GM18951 (cell line): ENCODE data around the gene ORC2.
"Not testable (repeated sequence)": the region's sequence is repeated elsewhere in the genome, so short reads cannot be mapped to it uniquely, and the experiment has no call there.

Experiments used
- POLR2A ChIP-seq: IDR thresholded peaks from 4 replicates; pipeline ENCODE4 v1.6.1; 2011; ENCODE audit warnings: mild to moderate bottlenecking; ENCODE audit not compliant: insufficient read length, insufficient read depth; ENCODE audit errors: extremely low read depth
- in situ Hi-C: fragments of 300-500 bp; cut with MboI; formaldehyde crosslinking; loops from one replicate; pipeline ENCODE4 v1.12.0; 2022; ENCODE audit warnings: low sequenced_read_pairs, mixed read lengths, inconsistent platforms; ENCODE audit not compliant: unreplicated experiment

The ORC2 gene

DNA sequence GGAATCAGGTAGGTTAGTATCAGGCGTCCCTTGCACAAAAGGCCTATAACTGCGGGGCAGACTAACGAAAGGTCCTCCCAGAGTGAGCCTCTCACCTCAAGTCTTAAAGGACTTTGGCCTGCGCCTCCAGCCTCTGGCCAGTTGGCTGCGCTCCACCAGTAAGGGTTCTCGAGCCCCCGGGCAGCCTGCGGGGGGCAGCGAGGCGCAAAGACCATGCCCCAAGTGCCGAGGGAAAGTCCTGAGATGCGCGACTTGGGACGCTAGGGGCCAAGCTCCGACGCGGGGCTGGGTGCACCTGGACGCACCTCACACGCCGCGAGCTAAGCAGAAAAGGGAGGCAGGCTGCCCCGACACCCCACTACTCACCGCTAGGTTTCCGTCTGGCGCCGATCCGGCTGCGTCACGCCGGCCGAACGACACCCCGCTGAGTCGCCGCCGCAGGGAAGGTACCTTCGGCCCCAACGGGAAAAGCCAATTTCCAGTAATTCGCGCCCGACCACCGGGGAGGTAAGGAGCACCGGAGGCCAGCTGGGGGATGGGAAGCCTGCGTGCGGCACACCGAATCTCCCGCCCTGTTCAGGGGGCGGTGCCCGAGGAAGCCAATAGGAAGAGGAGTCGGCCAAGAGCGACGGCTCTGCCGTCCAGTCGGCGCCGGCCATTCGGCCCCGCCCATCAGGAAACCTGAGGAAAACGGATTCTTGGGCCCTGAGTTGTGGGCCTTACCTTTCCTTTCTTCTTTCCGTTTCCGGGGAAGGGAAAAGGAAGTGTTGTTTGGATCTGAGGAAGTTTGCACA lies at the start of gene ORC2:
Gene ORC2, minus strand, starts transcription at position 537 of the 794 bp plus-strand sequence. CDS start 5,537 bp downstream, outside the sequence.
- in situ Hi-C loops, result no loop called here
- peak; percentile 65 for TF ChIP-seq POLR2A

- no peak for TF ChIP-seq POLR2A
- in situ Hi-C loops, result no loop called here
These were observed 44.9 kb upstream of the ORC2 start for GRCh38 chr2:201008296-201008829.

GRCh38 chr2:201007584-201007998 lies 44.1 kb upstream of the ORC2 start:
- no peak for TF ChIP-seq POLR2A
- in situ Hi-C loops, result no loop called here

DNA sequence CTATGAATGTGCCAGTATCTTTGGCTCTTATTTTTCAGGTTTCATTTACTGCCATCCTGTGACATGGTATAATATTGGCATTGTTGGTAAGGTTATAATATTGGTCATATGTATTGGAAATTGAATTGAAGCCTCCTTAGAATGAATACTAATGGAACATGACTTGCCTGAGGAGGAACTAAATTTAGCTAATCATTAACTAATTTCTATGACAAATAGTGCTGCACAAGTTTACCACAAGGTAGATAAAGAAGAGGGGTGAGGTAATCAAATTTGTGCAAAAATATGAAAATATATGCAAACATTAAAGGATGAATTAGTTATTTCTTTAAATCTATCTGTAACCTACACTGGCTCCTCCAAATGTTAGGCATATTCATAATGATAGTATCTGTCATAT lies 43.2 kb upstream of the ORC2 start:
- no peak for TF ChIP-seq POLR2A
- in situ Hi-C loops, result no loop called here

- in situ Hi-C loops, result no loop called here
- TF ChIP-seq POLR2A, result no peak
These were observed 40.9 kb upstream of the ORC2 start for GRCh38 chr2:201004370-201004769.

DNA sequence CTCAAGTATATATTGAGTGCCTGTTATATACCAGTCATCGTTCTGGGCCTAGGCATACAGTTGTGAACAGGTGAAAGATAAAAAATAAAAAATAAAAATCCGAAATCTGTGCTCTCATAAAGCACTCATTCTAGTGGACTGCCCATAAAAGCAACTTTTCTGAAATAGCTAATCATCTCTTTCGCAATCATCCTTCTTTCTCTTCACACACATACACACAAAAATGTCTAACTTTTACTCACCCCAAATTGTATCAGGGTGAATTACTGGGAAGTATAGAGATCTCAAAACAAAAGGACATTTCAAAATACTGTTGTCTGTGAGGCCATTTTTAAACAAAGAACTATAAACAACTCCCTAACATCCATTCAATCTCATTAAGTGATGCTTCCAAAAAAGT lies 29.6 kb upstream of the ORC2 start:
- TF ChIP-seq POLR2A, result no peak
- in situ Hi-C loops, result no loop called here

- in situ Hi-C loops, result no loop called here
- TF ChIP-seq POLR2A, result no peak
These were observed 23.7 kb upstream of the ORC2 start for GRCh38 chr2:200987137-200987536.

DNA sequence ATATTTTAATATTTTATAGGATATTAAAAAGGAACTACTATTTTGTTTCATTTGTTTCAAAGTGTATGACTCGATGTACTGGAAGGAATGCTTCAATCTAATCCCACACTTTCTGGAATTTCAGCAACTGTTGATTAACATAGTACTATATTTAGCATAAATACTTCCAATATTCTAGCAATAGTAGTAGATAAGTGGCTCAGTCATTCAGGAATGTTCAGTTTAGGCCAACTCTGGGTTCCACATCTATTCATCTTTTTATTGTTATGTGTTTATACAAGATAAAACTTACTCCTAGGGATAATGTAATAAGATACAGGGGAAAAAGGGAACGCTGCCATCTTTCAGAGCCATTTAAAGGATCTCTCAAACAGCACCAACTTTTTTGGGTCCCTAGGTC lies 22.3 kb upstream of the ORC2 start:
- in situ Hi-C loops, result no loop called here
- no peak for TF ChIP-seq POLR2A

- no peak for TF ChIP-seq POLR2A
- in situ Hi-C loops, result no loop called here
These were observed 13.2 kb upstream of the ORC2 start for GRCh38 chr2:200976710-200977109.

GRCh38 chr2:200975672-200976071 lies 12.2 kb upstream of the ORC2 start:
- in situ Hi-C loops, result no loop called here
- TF ChIP-seq POLR2A, result no peak

GRCh38 chr2:200970057-200970456 lies 6.6 kb upstream of the ORC2 start:
- in situ Hi-C loops, result not testable (repeated sequence)

GRCh38 chr2:200968735-200969134 lies 5.3 kb upstream of the ORC2 start:
- in situ Hi-C loops, result no loop called here
- TF ChIP-seq POLR2A, result no peak

GRCh38 chr2:200968162-200968561 lies 4.7 kb upstream of the ORC2 start:
- TF ChIP-seq POLR2A, result no peak

DNA sequence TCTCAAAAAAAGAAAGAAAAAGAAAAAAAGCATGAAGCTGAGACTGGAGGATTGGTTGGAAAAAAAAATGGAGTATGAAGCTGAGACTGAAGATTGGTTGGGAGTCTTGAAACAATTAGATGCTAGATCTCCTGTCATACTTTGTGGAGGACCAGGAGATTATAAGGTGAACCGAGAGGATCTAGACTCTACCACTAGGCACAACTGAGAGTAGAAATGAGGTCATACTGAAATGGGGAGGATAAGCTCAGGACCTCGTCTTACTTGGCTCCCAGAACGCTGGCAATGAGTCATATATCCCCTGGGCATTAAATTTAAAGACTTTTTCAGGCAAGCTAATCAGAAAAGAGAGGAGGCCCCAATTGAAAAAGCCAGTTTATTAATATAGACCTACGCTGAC lies 3.3 kb upstream of the ORC2 start:
- in situ Hi-C loops, result no loop called here
- no peak for TF ChIP-seq POLR2A

More at GRCh38 chr2:200968162-200968561, 4.7 kb upstream of the ORC2 start:
- in situ Hi-C loops, result no loop called here
